Transverse colon (tissue), 4 donors: ENCODE results near the gene PCDHB4.

Source experiments
- EP300 ChIP-seq: sonication (generic); formaldehyde crosslinking; IDR thresholded peaks from one replicate; pipeline ENCODE4 v1.6.1; 2017; ENCODE audit warnings: antibody characterized with exemption, low read depth
- POLR2A ChIP-seq: fragments of 450-650 bp; IDR thresholded peaks from one replicate; pipeline ENCODE4 v1.6.1; 2016; ENCODE audit warnings: antibody characterized with exemption, mild to moderate bottlenecking, moderate library complexity
- POLR2AphosphoS5 ChIP-seq, 3 donors: sonication (generic); formaldehyde crosslinking; IDR thresholded peaks; one replicate each; pipeline ENCODE4 v1.6.1; 2016; ENCODE audit warnings: antibody characterized with exemption in 3 of 3
- TF ChIP-seq, protein P1 (sequence below), 5 experiments: fragments of 200-600 bp in 3 of 5; fragments of 450-650 bp in 2 of 5; sonication (generic) in 3 of 5; IDR thresholded peaks; 1 replicate in 2 of 5; 2 replicates in 3 of 5; pipeline ENCODE4 v1.5.1; 2016 to 2017; ENCODE audit warnings: antibody characterized with exemption in 5 of 5, inconsistent platforms in 3 of 5, mild to moderate bottlenecking in 2 of 5, moderate library complexity in 1 of 5

DNA sequence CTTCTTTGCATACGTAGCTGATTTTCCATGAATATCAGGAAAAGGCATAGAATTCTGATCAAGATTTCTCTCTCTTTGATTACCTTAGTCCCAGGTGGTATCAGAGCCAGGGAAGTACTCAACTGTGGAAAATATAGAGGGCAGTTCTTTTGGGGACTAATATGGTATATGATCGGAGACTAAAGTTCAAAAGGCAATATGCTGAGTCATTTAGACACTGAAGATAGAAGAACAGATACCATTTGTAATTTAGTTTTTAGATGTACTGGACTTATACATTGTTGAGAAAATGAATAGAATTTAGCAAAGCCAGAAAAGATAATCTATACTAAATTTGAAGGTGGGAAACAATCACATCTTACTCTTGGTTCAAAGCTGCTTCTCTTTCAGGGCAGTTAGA, 16.3 kb upstream of the PCDHB4 start:
- no peak for TF ChIP-seq EP300
- TF ChIP-seq, protein P1, sequence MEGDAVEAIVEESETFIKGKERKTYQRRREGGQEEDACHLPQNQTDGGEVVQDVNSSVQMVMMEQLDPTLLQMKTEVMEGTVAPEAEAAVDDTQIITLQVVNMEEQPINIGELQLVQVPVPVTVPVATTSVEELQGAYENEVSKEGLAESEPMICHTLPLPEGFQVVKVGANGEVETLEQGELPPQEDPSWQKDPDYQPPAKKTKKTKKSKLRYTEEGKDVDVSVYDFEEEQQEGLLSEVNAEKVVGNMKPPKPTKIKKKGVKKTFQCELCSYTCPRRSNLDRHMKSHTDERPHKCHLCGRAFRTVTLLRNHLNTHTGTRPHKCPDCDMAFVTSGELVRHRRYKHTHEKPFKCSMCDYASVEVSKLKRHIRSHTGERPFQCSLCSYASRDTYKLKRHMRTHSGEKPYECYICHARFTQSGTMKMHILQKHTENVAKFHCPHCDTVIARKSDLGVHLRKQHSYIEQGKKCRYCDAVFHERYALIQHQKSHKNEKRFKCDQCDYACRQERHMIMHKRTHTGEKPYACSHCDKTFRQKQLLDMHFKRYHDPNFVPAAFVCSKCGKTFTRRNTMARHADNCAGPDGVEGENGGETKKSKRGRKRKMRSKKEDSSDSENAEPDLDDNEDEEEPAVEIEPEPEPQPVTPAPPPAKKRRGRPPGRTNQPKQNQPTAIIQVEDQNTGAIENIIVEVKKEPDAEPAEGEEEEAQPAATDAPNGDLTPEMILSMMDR (IDR thresholded peaks at IDR 0.05), result no peak
- no peak for TF ChIP-seq POLR2A
- TF ChIP-seq POLR2AphosphoS5 (IDR thresholded peaks at IDR 0.05), result no peak
